Measurements from ENCODE around the gene WIPI1. TPM values are rescaled to one million over a fixed set of nuclear protein-coding genes. Genes with fewer than 3 reads are reported as not detected.

Gene WIPI1
- total and polyA plus RNA-seq, 10 of the 15 experiments (the other 5 are each of a cell fraction or from before 2014, with no cell fraction given), result 6.5 to 44.5 (median 26.2) TPM

GRCh38 chr17:68460715-68461114, 3.4 kb upstream of the WIPI1 start (continued):
- TF ChIP-seq CREM (IDR thresholded peaks at IDR 0.05; ENCODE audit: low read depth), result no peak
- TF ChIP-seq NR2F1 (conservative IDR thresholded peaks at IDR 0.05), result no peak
- TF ChIP-seq ZSCAN29 (IDR thresholded peaks at IDR 0.05), result no peak
- no peak for TF ChIP-seq POU2F2 (IDR thresholded peaks at IDR 0.05; ENCODE audit: borderline replicate concordance, low read depth, low read length)
- TF ChIP-seq ZNF207 (IDR thresholded peaks at IDR 0.05; ENCODE audit: borderline replicate concordance), result no peak
- no peak for TF ChIP-seq YY1 (IDR thresholded peaks at IDR 0.05; ENCODE audit: low read depth, low read length)
- no peak for TF ChIP-seq RAD51 (IDR thresholded peaks at IDR 0.05)
- TF ChIP-seq CREB1 (IDR thresholded peaks at IDR 0.05; ENCODE audit: low read depth), result no peak
- TF ChIP-seq MTA3 (IDR thresholded peaks at IDR 0.05; ENCODE audit: borderline replicate concordance, low read length), result no peak
- no peak for TF ChIP-seq BHLHE40 (IDR thresholded peaks at IDR 0.05; ENCODE audit: borderline replicate concordance in 1 of 2, low read depth in 2 of 2, low read length in 1 of 2)
- no peak for TF ChIP-seq ZNF24 (IDR thresholded peaks at IDR 0.05)
- no peak for TF ChIP-seq KDM1A (IDR thresholded peaks at IDR 0.05; ENCODE audit: borderline replicate concordance)
- no peak for TF ChIP-seq JUND (IDR thresholded peaks at IDR 0.05; ENCODE audit: low read depth, low read length)
- TF ChIP-seq NFIC (IDR thresholded peaks at IDR 0.05; ENCODE audit: low read depth, low read length), result 0 out of 2 replicates have a peak, but pooled peaks have one; percentile 24
- TF ChIP-seq CUX1 (IDR thresholded peaks at IDR 0.05; ENCODE audit: insufficient replicate concordance, low read depth, low read length), result peak; percentile 27
- no peak for TF ChIP-seq MAX (IDR thresholded peaks at IDR 0.05; ENCODE audit: low read depth, low read length)
- TF ChIP-seq NR2C2 (IDR thresholded peaks at IDR 0.05; ENCODE audit: borderline replicate concordance, control insufficient read depth, insufficient read length, low read depth), result no peak
- TF ChIP-seq IKZF2 (IDR thresholded peaks at IDR 0.05), result peak in 1 of 2 experiments; percentile 5; a peak in 1 of 4 replicates
- no peak for TF ChIP-seq MEF2B (IDR thresholded peaks at IDR 0.05; ENCODE audit: partially characterized antibody, poor library complexity, severe bottlenecking)
- 0 out of 2 replicates have a peak, but pooled peaks have one; percentile 18 for TF ChIP-seq MXI1 (IDR thresholded peaks at IDR 0.05; ENCODE audit: low read depth, low read length)
- no peak for TF ChIP-seq ESRRA (IDR thresholded peaks at IDR 0.05; ENCODE audit: low read length)
- TF ChIP-seq IRF4 (IDR thresholded peaks at IDR 0.05; ENCODE audit: low read depth, low read length), result no peak; the same call in 1 of the 2 replicates
- TF ChIP-seq WRNIP1 (IDR thresholded peaks at IDR 0.05; ENCODE audit: borderline replicate concordance, low read depth, low read length), result no peak
- no peak for TF ChIP-seq CTCF (IDR thresholded peaks at IDR 0.05 in 2 of 3, conservative IDR thresholded peaks at IDR 0.05 in 1 of 3; ENCODE audit: control insufficient read depth in 2 of 3, extremely low read depth in 1 of 3, insufficient read depth in 1 of 3, low read depth in 3 of 3, low read length in 3 of 3)
